H9 (cell line): ENCODE data around the gene KRTAP4-8. TPM values are rescaled to one million over a fixed set of nuclear protein-coding genes. Genes with fewer than 3 reads are reported as not detected.

Experiments
- DNase-seq: peaks from one replicate; pipeline ENCODE4 v3.0.0-alpha.2; 2017
- H2AFZ ChIP-seq: one replicate; pipeline ENCODE4 v1.6.1; 2013; ENCODE audit warnings: mild to moderate bottlenecking, low read length, control low read depth, moderate library complexity
- H2AK5ac ChIP-seq: 2 replicates; pipeline ENCODE4 v1.6.1; 2013; ENCODE audit warnings: low read length, control low read depth, mixed read lengths; ENCODE audit not compliant: insufficient read length
- H2BK120ac ChIP-seq: one replicate; pipeline ENCODE4 v1.6.1; 2013; ENCODE audit warnings: low read depth, mild to moderate bottlenecking, low read length, control low read depth, inconsistent platforms; ENCODE audit not compliant: poor library complexity, severe bottlenecking
- H2BK12ac ChIP-seq: 2 replicates; pipeline ENCODE4 v1.6.1; 2013; ENCODE audit warnings: low read length, control low read depth, mixed read lengths, low read depth; ENCODE audit not compliant: insufficient read length
- H2BK15ac ChIP-seq: 2 replicates; pipeline ENCODE4 v1.6.1; 2013; ENCODE audit warnings: low read depth, low read length, control low read depth
- H2BK20ac ChIP-seq: one replicate; pipeline ENCODE4 v1.6.1; 2013; ENCODE audit warnings: low read depth, mild to moderate bottlenecking, low read length, control low read depth, inconsistent platforms; ENCODE audit not compliant: poor library complexity, severe bottlenecking
- H2BK5ac ChIP-seq: 2 replicates; pipeline ENCODE4 v1.6.1; 2013; ENCODE audit warnings: low read length, control low read depth, mixed read lengths; ENCODE audit not compliant: insufficient read length
- H3K14ac ChIP-seq: 2 replicates; pipeline ENCODE4 v1.6.1; 2013; ENCODE audit warnings: low read length, control low read depth; ENCODE audit not compliant: insufficient read depth
- H3K18ac ChIP-seq: 2 replicates; pipeline ENCODE4 v1.6.1; 2013; ENCODE audit warnings: low read depth, mild to moderate bottlenecking, mixed read lengths, low read length, control low read depth; ENCODE audit not compliant: insufficient read length
- H3K23ac ChIP-seq: 2 replicates; pipeline ENCODE4 v1.6.1; 2013; ENCODE audit warnings: low read length, control low read depth, mixed read lengths, low read depth; ENCODE audit not compliant: insufficient read length
- H3K23me2 ChIP-seq: 2 replicates; pipeline ENCODE4 v1.6.1; 2013; ENCODE audit warnings: low read depth, mild to moderate bottlenecking, mixed read lengths, low read length, control low read depth; ENCODE audit not compliant: insufficient read length, poor library complexity, severe bottlenecking
- H3K27ac ChIP-seq: 2 replicates; pipeline ENCODE4 v1.5.1; 2013; ENCODE audit warnings: low read length, control low read depth, mixed read lengths, low read depth; ENCODE audit not compliant: insufficient read length
- H3K27me3 ChIP-seq: 2 replicates; pipeline ENCODE4 v1.6.1; 2013; ENCODE audit warnings: low read length, control low read depth, inconsistent platforms; ENCODE audit not compliant: insufficient read depth
- H3K4ac ChIP-seq: 2 replicates; pipeline ENCODE4 v1.6.1; 2013; ENCODE audit warnings: low read depth, mild to moderate bottlenecking, control low read depth, inconsistent platforms, low read length, moderate library complexity
- H3K4me1 ChIP-seq: 2 replicates; pipeline ENCODE4 v1.6.1; 2013; ENCODE audit warnings: low read length, control low read depth, inconsistent platforms; ENCODE audit not compliant: insufficient read depth
- H3K4me2 ChIP-seq: 2 replicates; pipeline ENCODE4 v1.6.1; 2013; ENCODE audit warnings: low read length, control low read depth, mixed read lengths; ENCODE audit not compliant: insufficient read length, insufficient read depth
- H3K56ac ChIP-seq: 2 replicates; pipeline ENCODE4 v1.6.1; 2013; ENCODE audit warnings: low read depth, mild to moderate bottlenecking, mixed read lengths, low read length, control low read depth; ENCODE audit not compliant: insufficient read length
- H3K79me1 ChIP-seq: 2 replicates; pipeline ENCODE4 v1.6.1; 2013; ENCODE audit warnings: low read depth, mild to moderate bottlenecking, moderate library complexity, low read length, control low read depth, inconsistent platforms; ENCODE audit not compliant: insufficient read depth, poor library complexity, severe bottlenecking
- H3K79me2 ChIP-seq: 2 replicates; pipeline ENCODE4 v1.6.1; 2013; ENCODE audit warnings: low read length, control low read depth, inconsistent platforms; ENCODE audit not compliant: insufficient read depth
- H3K9ac ChIP-seq: 2 replicates; pipeline ENCODE4 v1.6.1; 2013; ENCODE audit warnings: low read length, control low read depth, mixed read lengths; ENCODE audit not compliant: insufficient read length; ENCODE audit errors: extremely low read depth
- H3K9me3 ChIP-seq: one replicate; pipeline ENCODE4 v1.6.1; 2013; ENCODE audit warnings: low read depth, low read length, inconsistent platforms; ENCODE audit not compliant: control insufficient read depth
- H3T11ph ChIP-seq: one replicate; pipeline ENCODE4 v1.6.1; 2013; ENCODE audit warnings: mild to moderate bottlenecking, low read length, control low read depth, inconsistent platforms
- H4K20me1 ChIP-seq: one replicate; pipeline ENCODE4 v1.6.1; 2013; ENCODE audit not compliant: control insufficient read depth, insufficient read length, insufficient read depth
- H4K5ac ChIP-seq: 2 replicates; pipeline ENCODE4 v1.6.1; 2013; ENCODE audit warnings: low read depth, mild to moderate bottlenecking, mixed read lengths, low read length, control low read depth; ENCODE audit not compliant: insufficient read length
- H4K8ac ChIP-seq: replicated peaks from 2 replicates; pipeline ENCODE4 v1.6.1; 2013; ENCODE audit warnings: low read length, control low read depth, mixed read lengths, low read depth; ENCODE audit not compliant: insufficient read length
- H4K91ac ChIP-seq: 2 replicates; pipeline ENCODE4 v1.6.1; 2013; ENCODE audit warnings: low read depth, mild to moderate bottlenecking, moderate library complexity, mixed read lengths, low read length, control low read depth; ENCODE audit not compliant: insufficient read length
- H3K27ac Mint-ChIP-seq, 3 experiments: 2 replicates in 2 of 3; 3 replicates in 1 of 3; pipeline ENCODE4 v1.8.0; 2020 to 2021; ENCODE audit warnings: mixed read lengths in 3 of 3, mild to moderate bottlenecking in 1 of 3, moderate library complexity in 1 of 3
- H3K27me3 Mint-ChIP-seq: 2 replicates; pipeline ENCODE4 v1.8.0; 2021; ENCODE audit warnings: low read depth, mild to moderate bottlenecking, moderate library complexity, mixed read lengths
- H3K36me3 Mint-ChIP-seq, 3 experiments: 2 replicates in 2 of 3; 3 replicates in 1 of 3; pipeline ENCODE4 v1.8.0; 2020 to 2021; ENCODE audit warnings: low read depth in 3 of 3, mixed read lengths in 3 of 3; ENCODE audit not compliant: insufficient read depth in 1 of 3
- H3K4me1 Mint-ChIP-seq, 2 experiments: 2 replicates each; pipeline ENCODE4 v1.8.0; 2020; ENCODE audit warnings: mixed read lengths in 2 of 2
- H3K4me3 Mint-ChIP-seq, 2 experiments: 2 replicates in 1 of 2; 3 replicates in 1 of 2; pipeline ENCODE4 v1.8.0; 2020 to 2021; ENCODE audit warnings: mild to moderate bottlenecking in 2 of 2, mixed read lengths in 2 of 2, moderate library complexity in 1 of 2
- H3K9me3 Mint-ChIP-seq, 2 experiments: 2 replicates in 1 of 2; 3 replicates in 1 of 2; pipeline ENCODE4 v1.8.0; 2020; ENCODE audit warnings: mild to moderate bottlenecking in 2 of 2, mixed read lengths in 2 of 2, moderate library complexity in 1 of 2
- WGBS: extraction: QIAGEN DNeasy Blood & Tissue Kit; methylation state at CpG from one replicate; pipeline ENCODE4 v1.1.7; 2013; ENCODE audit warnings: missing lambda C conversion rate, low lambda C conversion rate, mixed read lengths; ENCODE audit not compliant: insufficient read length; ENCODE audit errors: extremely low coverage; 5-methylcytosine and 5-hydroxymethylcytosine counted together
- total RNA-seq: library from RNA; stranded (reverse); gene quantifications from 2 replicates; pipeline ENCODE4 v1.2.1, GENCODE V29; 2021
- TF ChIP-seq, protein P1 (sequence below): fragments of 200-600 bp; sonication (generic); conservative IDR thresholded peaks from 3 replicates; pipeline ENCODE4 v1.8.0; 2021; ENCODE audit warnings: antibody characterized with exemption, mild to moderate bottlenecking

The KRTAP4-8 gene
- total RNA-seq, 1 experiment from 2014 or later = not detected

DNA sequence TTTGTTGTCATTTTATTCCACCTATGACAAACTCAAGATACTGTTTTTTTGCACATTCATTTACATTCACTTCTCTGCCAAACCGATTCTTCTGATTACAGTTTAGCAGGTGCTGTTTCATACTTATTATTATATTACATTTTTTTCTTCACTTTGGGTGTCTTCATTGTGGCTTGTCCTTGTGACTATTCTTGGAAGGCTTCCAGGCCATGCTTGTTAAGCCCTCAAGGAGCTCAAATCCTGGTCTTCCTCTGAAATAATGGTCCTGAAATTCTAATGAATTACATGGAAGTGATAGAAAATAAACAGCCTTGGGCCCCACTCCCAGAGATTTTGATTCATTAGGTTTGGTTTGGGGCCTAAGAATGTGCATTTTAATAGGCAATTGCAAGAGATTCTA, 33.6 kb downstream of the KRTAP4-8 start:
- no peak overlapping the region for H2AFZ ChIP-seq
- no peaks in the 10 kb centered on the region for H3K4me1 ChIP-seq
- H3K23ac ChIP-seq = no peak overlapping the region
- no peaks in the 10 kb centered on the region for H3K23me2 ChIP-seq
- no peak overlapping the region for H3K27ac ChIP-seq
- H4K20me1 ChIP-seq = no peaks in the 10 kb centered on the region
- WGBS = no CpG with 5 or more reads among the region's 1 CpG
- H4K5ac ChIP-seq = no peak overlapping the region
- H3K18ac ChIP-seq = no peak overlapping the region
- Mint-ChIP-seq H3K36me3 (no peaks in the 10 kb centered on the region), H3K27me3 (no peaks in the 10 kb centered on the region), H3K27ac (no peak overlapping the region), H3K4me3 (no peak overlapping the region), H3K4me1 (peaks cover 2 to 11% of the 10 kb centered on the region in 2 experiments), H3K9me3 (no peaks in the 10 kb centered on the region)
- no peaks in the 10 kb centered on the region for H3K27me3 ChIP-seq
- H3K9ac ChIP-seq = no peak overlapping the region
- H3K9me3 ChIP-seq = no peaks in the 10 kb centered on the region
- H3K4ac ChIP-seq = no peak overlapping the region
- H3K56ac ChIP-seq = no peak overlapping the region
- H4K8ac ChIP-seq = no peak overlapping the region
- no peak for DNase-seq
- H2BK20ac ChIP-seq = no peak overlapping the region
- no peak overlapping the region for H3K4me2 ChIP-seq
- no peaks in the 10 kb centered on the region for H3K79me1 ChIP-seq
- H2BK120ac ChIP-seq = no peak overlapping the region
- no peak overlapping the region for H2BK15ac ChIP-seq
- TF ChIP-seq, protein P1, sequence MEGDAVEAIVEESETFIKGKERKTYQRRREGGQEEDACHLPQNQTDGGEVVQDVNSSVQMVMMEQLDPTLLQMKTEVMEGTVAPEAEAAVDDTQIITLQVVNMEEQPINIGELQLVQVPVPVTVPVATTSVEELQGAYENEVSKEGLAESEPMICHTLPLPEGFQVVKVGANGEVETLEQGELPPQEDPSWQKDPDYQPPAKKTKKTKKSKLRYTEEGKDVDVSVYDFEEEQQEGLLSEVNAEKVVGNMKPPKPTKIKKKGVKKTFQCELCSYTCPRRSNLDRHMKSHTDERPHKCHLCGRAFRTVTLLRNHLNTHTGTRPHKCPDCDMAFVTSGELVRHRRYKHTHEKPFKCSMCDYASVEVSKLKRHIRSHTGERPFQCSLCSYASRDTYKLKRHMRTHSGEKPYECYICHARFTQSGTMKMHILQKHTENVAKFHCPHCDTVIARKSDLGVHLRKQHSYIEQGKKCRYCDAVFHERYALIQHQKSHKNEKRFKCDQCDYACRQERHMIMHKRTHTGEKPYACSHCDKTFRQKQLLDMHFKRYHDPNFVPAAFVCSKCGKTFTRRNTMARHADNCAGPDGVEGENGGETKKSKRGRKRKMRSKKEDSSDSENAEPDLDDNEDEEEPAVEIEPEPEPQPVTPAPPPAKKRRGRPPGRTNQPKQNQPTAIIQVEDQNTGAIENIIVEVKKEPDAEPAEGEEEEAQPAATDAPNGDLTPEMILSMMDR = no peak
- no peaks in the 10 kb centered on the region for H3K79me2 ChIP-seq
- no peak overlapping the region for H2BK12ac ChIP-seq
- H3T11ph ChIP-seq = no peak overlapping the region
- no peak overlapping the region for H4K91ac ChIP-seq
- no peak overlapping the region for H2AK5ac ChIP-seq
- H3K14ac ChIP-seq = no peak overlapping the region
- H2BK5ac ChIP-seq = no peak overlapping the region
